ENCODE results near the gene PSMC3IP. TPM values are rescaled to one million over a fixed set of nuclear protein-coding genes. Genes with fewer than 3 reads are reported as not detected.
A peak's percentile ranks its signal among the peaks of the same experiment; 100 is the strongest.
"Not testable (repeated sequence)": the region's sequence is repeated elsewhere in the genome, so short reads cannot be mapped to it uniquely, and the experiment has no call there.

PSMC3IP gene
- polyA plus RNA-seq, 3 donors = 16.0 to 22.9 (median 18.4) TPM

- DNase-seq (ENCODE audit: extremely low read depth in 1 of 11, low read depth in 9 of 11, low spot score in 4 of 11) = no peak
Observed at GRCh38 chr17:42564815-42565522, 12.6 kb downstream of the PSMC3IP start.

DNA sequence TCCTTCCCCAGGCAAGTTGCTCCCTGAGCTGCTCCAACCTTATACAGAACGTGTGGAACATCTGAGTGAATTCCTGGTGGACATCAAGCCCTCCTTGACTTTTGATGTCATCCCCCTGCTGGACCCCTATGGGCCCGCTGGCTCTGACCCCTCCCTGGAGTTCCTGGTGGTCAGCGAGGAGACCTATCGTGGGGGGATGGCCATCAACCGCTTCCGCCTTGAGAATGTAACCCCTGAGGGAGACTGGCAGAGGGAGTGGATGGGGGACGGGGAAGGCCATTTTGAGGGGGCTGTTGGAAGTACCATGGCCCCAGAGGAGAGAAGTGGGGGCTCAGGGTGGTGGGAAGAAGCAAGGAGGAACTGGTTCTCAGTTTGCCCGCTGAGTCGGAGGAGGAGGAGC lies 13.6 kb downstream of the PSMC3IP start:
- DNase-seq (ENCODE audit: extremely low read depth in 1 of 11, low read depth in 9 of 11, low spot score in 4 of 11) = no peak

DNA sequence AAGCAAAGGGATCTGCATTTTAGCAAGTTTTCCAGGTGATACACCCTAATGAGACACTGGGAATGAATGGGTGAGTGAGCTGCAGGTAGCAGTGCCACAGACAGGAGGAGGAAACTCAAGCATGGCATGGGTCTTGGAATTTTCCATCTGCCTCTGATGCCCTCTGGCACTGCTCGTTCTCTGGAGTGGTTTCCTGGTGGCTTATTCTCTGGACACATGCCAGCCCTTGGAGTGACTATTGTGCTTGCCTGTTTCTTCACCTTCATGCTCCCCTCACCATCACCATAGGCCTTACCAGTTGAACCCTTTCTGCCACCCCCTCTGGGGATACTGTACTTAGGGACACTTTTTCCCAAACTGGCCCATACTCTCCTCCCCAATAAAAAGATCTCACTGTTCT lies 14.0 kb downstream of the PSMC3IP start:
- DNase-seq (ENCODE audit: extremely low read depth in 1 of 11, low read depth in 9 of 11, low spot score in 4 of 11) = no peak

DNA sequence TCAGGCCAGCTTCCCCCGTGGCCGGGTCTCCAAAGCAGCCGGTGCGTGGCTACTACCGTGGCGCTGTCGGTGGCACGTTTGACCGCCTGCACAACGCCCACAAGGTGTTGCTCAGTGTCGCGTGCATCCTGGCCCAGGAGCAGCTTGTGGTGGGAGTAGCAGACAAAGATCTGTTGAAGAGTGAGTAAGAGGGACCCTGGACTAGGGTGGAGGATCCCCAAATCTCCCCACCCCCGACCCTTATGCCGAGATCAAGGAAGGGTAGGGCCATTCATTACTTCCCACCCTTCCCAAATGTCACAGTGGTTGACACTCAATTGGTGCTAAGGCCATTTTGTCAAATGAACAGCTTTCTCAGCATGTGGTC lies 14.4 kb downstream of the PSMC3IP start:
- DNase-seq (ENCODE audit: extremely low read depth in 1 of 11, low read depth in 9 of 11, low spot score in 4 of 11) = no peak

DNA sequence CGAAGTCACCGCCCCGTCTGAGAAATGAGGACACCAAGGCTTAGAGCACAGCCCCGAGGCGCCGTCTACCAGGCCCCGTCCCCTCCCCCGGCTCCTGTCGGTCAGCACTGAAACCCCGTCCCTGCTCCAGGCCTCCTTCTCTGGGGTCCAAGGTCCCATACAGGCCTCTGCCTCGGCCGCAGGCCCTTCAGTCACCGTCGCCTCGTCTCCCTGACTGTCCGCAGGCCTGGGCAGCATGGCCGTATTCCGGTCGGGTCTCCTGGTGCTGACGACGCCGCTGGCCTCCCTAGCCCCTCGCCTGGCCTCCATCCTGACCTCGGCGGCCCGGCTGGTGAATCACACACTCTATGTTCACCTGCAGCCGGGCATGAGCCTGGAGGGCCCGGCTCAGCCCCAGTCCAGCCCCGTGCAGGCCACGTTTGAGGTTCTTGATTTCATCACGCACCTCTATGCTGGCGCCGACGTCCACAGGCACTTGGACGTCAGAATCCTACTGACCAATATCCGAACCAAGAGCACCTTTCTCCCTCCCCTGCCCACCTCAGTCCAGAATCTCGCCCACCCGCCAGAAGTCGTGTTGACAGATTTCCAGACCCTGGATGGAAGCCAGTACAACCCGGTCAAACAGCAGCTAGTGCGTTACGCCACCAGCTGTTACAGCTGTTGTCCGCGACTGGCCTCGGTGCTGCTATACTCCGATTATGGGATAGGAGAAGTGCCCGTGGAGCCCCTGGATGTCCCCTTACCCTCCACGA lies 15.0 kb downstream of the PSMC3IP start:
- DNase-seq (ENCODE audit: extremely low read depth in 1 of 11, low read depth in 9 of 11, low spot score in 4 of 11) = no peak

DNA sequence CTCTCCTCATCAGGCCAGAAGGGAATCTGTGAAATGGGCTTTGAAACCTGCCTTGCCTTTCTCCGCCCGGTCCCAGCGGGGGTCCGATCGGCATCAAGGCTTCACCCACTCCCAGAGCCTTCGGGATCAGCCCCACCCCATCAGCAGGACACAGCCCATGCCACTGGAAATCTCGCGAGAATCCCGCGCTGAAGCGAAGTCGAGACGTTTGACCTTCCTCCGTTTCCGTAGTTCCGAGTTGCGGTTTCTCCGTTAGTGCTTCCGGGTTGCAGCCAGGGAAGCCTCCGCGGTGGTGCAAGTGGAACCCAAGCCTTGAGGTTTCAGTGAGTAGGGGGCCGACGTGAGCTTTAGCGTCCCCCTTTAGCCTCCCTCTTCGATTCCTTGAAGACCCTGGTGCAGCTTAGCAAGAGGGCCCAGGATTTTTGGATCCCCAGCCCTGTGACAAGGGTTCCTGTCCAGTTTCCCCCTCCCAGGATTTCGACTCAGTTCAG lies 15.6 kb downstream of the PSMC3IP start, which contains the start of gene COASY:
TSS of gene COASY (plus strand) at position 252 of the 491 bp plus-strand sequence. CDS start 475 bp downstream, outside the sequence.
- DNase-seq (ENCODE audit: extremely low read depth in 1 of 11, low read depth in 9 of 11, low spot score in 4 of 11) = peak; percentile 95 to 99 (median 96)

- no peak for DNase-seq (ENCODE audit: extremely low read depth in 1 of 11, low read depth in 9 of 11, low spot score in 4 of 11)
Observed at GRCh38 chr17:42560246-42560645, 17.3 kb downstream of the PSMC3IP start.

GRCh38 chr17:42559075-42559474 lies 18.5 kb downstream of the PSMC3IP start:
- no peak for DNase-seq (ENCODE audit: extremely low read depth in 1 of 11, low read depth in 9 of 11, low spot score in 4 of 11)

- DNase-seq (ENCODE audit: extremely low read depth in 1 of 11, low read depth in 9 of 11, low spot score in 4 of 11) = not testable (repeated sequence)
Observed at GRCh38 chr17:42555961-42556617, 21.4 kb downstream of the PSMC3IP start.

DNA sequence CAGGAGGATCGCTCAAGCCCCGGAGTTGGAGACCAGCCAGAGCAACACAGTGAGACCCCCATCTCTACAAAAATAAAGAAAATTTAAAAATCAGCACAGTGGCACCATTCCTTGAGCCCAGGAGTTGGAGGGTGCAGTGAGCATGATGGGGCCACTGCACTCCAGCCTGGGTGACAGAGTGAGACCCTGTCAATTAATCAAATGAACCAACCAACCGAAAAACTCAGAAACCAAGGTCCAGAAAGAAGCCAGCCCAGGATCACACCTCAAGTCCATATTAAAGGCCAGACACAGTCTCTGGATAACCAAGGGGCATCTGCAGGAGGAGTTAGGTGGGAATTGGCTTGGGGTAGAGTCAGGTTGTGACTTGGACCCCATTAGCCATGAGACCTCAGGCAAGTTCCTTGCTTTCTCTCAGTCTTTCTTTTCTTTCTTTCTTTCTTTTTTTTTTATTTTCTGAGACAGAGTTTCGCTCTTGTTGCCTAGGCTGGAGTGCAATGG lies 22.4 kb downstream of the PSMC3IP start:
- DNase-seq (ENCODE audit: extremely low read depth in 1 of 11, low read depth in 9 of 11, low spot score in 4 of 11) = no peak

- peak in 9 of 11 donors; percentile 79 to 89 (median 87) for DNase-seq (ENCODE audit: extremely low read depth in 1 of 11, low read depth in 9 of 11, low spot score in 4 of 11)
Observed at GRCh38 chr17:42554250-42555121, 23.0 kb downstream of the PSMC3IP start.

DNA sequence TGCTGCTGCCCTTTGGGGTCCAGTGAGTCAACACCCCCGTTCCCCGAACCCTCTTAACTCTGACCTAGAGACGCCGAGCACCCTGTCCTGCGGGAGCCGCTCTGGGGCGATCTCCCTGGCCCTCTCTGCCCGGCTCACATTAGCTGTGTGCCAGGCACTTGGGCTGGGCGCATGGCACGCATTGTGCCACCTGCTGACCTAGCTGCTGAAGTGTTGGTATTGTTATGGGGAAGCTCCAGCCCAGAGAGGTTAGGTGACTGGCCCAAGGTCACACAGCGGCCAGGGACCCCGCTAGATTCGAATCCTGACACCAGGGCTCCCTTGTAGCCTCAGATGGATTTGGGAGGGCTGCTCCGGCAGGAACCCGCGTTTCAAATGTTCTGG lies 23.7 kb downstream of the PSMC3IP start:
- no peak for DNase-seq (ENCODE audit: extremely low read depth in 1 of 11, low read depth in 9 of 11, low spot score in 4 of 11)

GRCh38 chr17:42553161-42553818 lies 24.2 kb downstream of the PSMC3IP start:
- no peak for DNase-seq (ENCODE audit: extremely low read depth in 1 of 11, low read depth in 9 of 11, low spot score in 4 of 11)

DNA sequence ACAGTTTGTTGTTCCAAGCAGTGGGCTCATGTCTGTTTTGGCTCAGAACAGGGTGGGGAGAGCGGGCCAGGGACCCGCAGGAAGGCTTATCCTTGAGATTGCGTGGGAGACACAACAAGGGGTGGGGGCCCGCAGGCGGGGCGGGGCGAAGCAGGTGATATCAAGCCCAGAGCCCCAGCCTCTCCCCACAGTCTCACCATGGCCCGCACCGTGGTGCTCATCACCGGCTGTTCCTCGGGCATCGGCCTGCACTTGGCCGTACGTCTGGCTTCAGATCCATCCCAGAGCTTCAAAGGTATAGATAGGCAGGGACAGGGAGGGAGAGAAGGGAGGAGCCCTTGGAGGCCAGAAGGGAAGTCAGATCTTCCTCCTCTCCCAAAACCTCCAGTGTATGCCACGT lies 24.8 kb downstream of the PSMC3IP start, which contains the start of gene HSD17B1:
TSS of gene HSD17B1 (plus strand) at position 188 of the 400 bp plus-strand sequence. CDS start at position 199, 11 bp downstream.
- DNase-seq (ENCODE audit: extremely low read depth in 1 of 11, low read depth in 9 of 11, low spot score in 4 of 11) = not testable (repeated sequence)

GRCh38 chr17:42548993-42549755 lies 28.4 kb downstream of the PSMC3IP start:
- no peak for DNase-seq (ENCODE audit: extremely low read depth in 1 of 11, low read depth in 9 of 11, low spot score in 4 of 11)

- DNase-seq (ENCODE audit: extremely low read depth in 1 of 11, low read depth in 9 of 11, low spot score in 4 of 11) = peak in 1 of 11 donors; percentile 69
Observed at GRCh38 chr17:42548070-42548837, 29.3 kb downstream of the PSMC3IP start.

- no peak for DNase-seq (ENCODE audit: extremely low read depth in 1 of 11, low read depth in 9 of 11, low spot score in 4 of 11)
Observed at GRCh38 chr17:42547698-42548069, 29.8 kb downstream of the PSMC3IP start.
